ENCODE results near the gene DVL1. TPM values are rescaled to one million over a fixed set of nuclear protein-coding genes. Genes with fewer than 3 reads are reported as not detected.

The DVL1 gene
- total and polyA plus RNA-seq, 9 of the 15 experiments (the other 6 are each of a cell fraction or from before 2014, with no cell fraction given): 0.62 to 135 (median 24.3) TPM

DNA sequence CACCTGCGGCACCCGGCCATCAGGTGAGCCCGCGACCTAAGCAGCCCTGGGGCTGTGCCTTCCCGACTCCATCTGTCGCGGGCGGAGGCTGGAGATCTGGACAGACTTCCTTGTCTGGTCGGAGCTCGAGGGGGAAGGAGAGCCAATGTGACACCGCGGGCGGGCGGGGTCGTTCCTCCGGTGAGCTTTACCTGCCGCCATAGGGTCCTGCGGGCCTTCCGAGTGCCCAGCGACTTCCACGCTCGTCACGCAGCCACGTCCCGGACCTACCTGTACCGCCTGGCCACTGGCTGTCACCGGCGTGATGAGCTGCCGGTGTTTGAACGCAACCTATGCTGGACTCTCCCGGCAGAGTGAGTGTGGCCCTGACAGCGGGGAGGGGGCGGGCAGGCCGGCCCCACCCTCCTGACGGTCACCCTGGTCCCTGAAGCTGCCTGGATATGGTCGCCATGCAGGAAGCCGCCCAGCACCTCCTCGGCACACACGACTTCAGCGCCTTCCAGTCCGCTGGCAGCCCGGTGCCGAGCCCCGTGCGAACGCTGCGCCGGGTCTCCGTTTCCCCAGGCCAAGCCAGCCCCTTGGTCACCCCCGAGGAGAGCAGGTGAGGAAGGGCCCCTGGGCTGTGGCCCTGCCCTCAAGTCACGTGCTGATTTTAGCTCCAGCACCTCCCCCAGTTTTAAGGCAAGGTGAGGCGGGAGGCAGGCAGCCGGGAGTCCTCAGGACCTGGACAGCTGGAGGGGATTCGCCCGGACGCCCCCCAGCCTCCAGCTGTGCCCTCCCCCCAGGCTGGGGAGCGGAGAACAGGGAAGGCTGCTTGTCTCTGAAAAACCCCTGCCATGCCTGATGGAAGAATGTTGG is 39.7 kb downstream of the DVL1 start (continued):
- no peak for TF ChIP-seq ZNF12 (CRISPR knock-in tag; IDR thresholded peaks at IDR 0.05)
- TF ChIP-seq HNRNPUL1 (IDR thresholded peaks at IDR 0.05; ENCODE audit: low read length): no peak
- no peak for TF ChIP-seq CEBPB (tag; IDR thresholded peaks at IDR 0.05)
- TF ChIP-seq CTBP1 (IDR thresholded peaks at IDR 0.05; ENCODE audit: borderline replicate concordance): no peak
- TF ChIP-seq DPF2 (IDR thresholded peaks at IDR 0.05): 0 out of 2 replicates have a peak, but pooled peaks have one; percentile 9
- no peak for TF ChIP-seq MXI1 (IDR thresholded peaks at IDR 0.05; ENCODE audit: low read depth, low read length)
- TF ChIP-seq FOXM1 (IDR thresholded peaks at IDR 0.05; ENCODE audit: low read depth): no peak
- TF ChIP-seq FOXM1 (CRISPR knock-in tag; IDR thresholded peaks at IDR 0.05; ENCODE audit: low read depth): 0 out of 2 replicates have a peak, but pooled peaks have one; percentile 34
- no peak for TF ChIP-seq ZNF384 (IDR thresholded peaks at IDR 0.05; ENCODE audit: low read depth, low read length)
- TF ChIP-seq KDM2B (CRISPR knock-in tag; IDR thresholded peaks at IDR 0.05): 0 out of 2 replicates have a peak, but pooled peaks have one; percentile 4
- TF ChIP-seq RB1 (IDR thresholded peaks at IDR 0.05; ENCODE audit: low read depth): no peak
- peak; percentile 63 for TF ChIP-seq RBFOX2 (IDR thresholded peaks at IDR 0.05; ENCODE audit: low read depth, low read length)
- TF ChIP-seq SMARCA4 (IDR thresholded peaks at IDR 0.05): no peak
- no peak for TF ChIP-seq FOXK1 (CRISPR knock-in tag; IDR thresholded peaks at IDR 0.05; ENCODE audit: borderline replicate concordance)
- TF ChIP-seq SRSF1 (IDR thresholded peaks at IDR 0.05; ENCODE audit: low read depth, low read length): no peak
- TF ChIP-seq, protein P1, sequence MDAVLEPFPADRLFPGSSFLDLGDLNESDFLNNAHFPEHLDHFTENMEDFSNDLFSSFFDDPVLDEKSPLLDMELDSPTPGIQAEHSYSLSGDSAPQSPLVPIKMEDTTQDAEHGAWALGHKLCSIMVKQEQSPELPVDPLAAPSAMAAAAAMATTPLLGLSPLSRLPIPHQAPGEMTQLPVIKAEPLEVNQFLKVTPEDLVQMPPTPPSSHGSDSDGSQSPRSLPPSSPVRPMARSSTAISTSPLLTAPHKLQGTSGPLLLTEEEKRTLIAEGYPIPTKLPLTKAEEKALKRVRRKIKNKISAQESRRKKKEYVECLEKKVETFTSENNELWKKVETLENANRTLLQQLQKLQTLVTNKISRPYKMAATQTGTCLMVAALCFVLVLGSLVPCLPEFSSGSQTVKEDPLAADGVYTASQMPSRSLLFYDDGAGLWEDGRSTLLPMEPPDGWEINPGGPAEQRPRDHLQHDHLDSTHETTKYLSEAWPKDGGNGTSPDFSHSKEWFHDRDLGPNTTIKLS (IDR thresholded peaks at IDR 0.05; ENCODE audit: borderline replicate concordance, low read depth): no peak; the same call in 1 of the 2 replicates
- TF ChIP-seq, protein P2, sequence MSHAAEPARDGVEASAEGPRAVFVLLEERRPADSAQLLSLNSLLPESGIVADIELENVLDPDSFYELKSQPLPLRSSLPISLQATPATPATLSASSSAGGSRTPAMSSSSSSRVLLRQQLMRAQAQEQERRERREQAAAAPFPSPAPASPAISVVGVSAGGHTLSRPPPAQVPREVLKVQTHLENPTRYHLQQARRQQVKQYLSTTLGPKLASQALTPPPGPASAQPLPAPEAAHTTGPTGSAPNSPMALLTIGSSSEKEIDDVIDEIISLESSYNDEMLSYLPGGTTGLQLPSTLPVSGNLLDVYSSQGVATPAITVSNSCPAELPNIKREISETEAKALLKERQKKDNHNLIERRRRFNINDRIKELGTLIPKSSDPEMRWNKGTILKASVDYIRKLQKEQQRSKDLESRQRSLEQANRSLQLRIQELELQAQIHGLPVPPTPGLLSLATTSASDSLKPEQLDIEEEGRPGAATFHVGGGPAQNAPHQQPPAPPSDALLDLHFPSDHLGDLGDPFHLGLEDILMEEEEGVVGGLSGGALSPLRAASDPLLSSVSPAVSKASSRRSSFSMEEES (CRISPR knock-in tag; IDR thresholded peaks at IDR 0.05): peak; percentile 63
- TF ChIP-seq, protein P3, sequence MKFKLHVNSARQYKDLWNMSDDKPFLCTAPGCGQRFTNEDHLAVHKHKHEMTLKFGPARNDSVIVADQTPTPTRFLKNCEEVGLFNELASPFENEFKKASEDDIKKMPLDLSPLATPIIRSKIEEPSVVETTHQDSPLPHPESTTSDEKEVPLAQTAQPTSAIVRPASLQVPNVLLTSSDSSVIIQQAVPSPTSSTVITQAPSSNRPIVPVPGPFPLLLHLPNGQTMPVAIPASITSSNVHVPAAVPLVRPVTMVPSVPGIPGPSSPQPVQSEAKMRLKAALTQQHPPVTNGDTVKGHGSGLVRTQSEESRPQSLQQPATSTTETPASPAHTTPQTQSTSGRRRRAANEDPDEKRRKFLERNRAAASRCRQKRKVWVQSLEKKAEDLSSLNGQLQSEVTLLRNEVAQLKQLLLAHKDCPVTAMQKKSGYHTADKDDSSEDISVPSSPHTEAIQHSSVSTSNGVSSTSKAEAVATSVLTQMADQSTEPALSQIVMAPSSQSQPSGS (CRISPR knock-in tag; IDR thresholded peaks at IDR 0.05): no peak
- TF ChIP-seq, protein P4, sequence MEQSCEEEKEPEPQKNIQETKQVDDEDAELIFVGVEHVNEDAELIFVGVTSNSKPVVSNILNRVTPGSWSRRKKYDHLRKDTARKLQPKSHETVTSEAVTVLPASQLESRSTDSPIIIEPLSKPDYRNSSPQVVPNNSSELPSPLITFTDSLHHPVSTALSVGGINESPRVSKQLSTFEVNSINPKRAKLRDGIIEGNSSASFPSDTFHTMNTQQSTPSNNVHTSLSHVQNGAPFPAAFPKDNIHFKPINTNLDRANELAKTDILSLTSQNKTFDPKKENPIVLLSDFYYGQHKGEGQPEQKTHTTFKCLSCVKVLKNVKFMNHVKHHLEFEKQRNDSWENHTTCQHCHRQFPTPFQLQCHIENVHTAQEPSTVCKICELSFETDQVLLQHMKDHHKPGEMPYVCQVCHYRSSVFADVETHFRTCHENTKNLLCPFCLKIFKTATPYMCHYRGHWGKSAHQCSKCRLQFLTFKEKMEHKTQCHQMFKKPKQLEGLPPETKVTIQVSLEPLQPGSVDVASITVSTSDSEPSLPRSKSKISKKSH (CRISPR knock-in tag; IDR thresholded peaks at IDR 0.05): no peak
- no peak for TF ChIP-seq JUND (IDR thresholded peaks at IDR 0.05; ENCODE audit: borderline replicate concordance, low read depth, low read length)
- no peak for TF ChIP-seq JUND (tag; IDR thresholded peaks at IDR 0.05; ENCODE audit: borderline replicate concordance, low read depth, low read length)
- peak; percentile 22 for TF ChIP-seq CHD1 (IDR thresholded peaks at IDR 0.05; ENCODE audit: low read length)
- 0 out of 2 replicates have a peak, but pooled peaks have one; percentile 33 for TF ChIP-seq TGIF2 (CRISPR knock-in tag; IDR thresholded peaks at IDR 0.05)
- peak; percentile 43 for TF ChIP-seq CBFA2T2 (conservative IDR thresholded peaks at IDR 0.05)
